Rectal smooth muscle tissue (tissue), 1 donor: ENCODE data around the gene CORO7.
A peak's percentile ranks its signal among the peaks of the same experiment; 100 is the strongest.

Experiments used
- H3K27ac ChIP-seq: one replicate; pipeline ENCODE4 v1.7.0; 2013; ENCODE audit warnings: low read depth, low read length, inconsistent platforms
- H3K27me3 ChIP-seq: one replicate; pipeline ENCODE4 v1.7.0; 2013; ENCODE audit warnings: low read length; ENCODE audit not compliant: control insufficient read depth, insufficient read depth
- H3K36me3 ChIP-seq: one replicate; pipeline ENCODE4 v1.7.0; 2013; ENCODE audit warnings: low read length; ENCODE audit not compliant: control insufficient read depth, insufficient read depth
- H3K4me1 ChIP-seq: one replicate; pipeline ENCODE4 v1.7.0; 2013; ENCODE audit warnings: low read length; ENCODE audit not compliant: control insufficient read depth, insufficient read depth
- H3K4me3 ChIP-seq: one replicate; pipeline ENCODE4 v1.7.0; 2013; ENCODE audit warnings: low read length
- H3K9ac ChIP-seq: one replicate; pipeline ENCODE4 v1.7.0; 2013; ENCODE audit warnings: low read length

CORO7 gene

GRCh38 chr16:4442371-4442770, 26.0 kb upstream of the CORO7 start:
- Histone ChIP-seq H3K9ac (no peak overlapping the region), H3K27ac (no peak overlapping the region), H3K4me3 (no peak overlapping the region), H3K36me3 (peaks cover 50% of the 10 kb centered on the region), H3K4me1 (no peaks in the 10 kb centered on the region), H3K27me3 (no peaks in the 10 kb centered on the region)

GRCh38 chr16:4437366-4437765, 21.0 kb upstream of the CORO7 start:
- Histone ChIP-seq H3K27ac (no peak overlapping the region), H3K36me3 (peaks cover 35% of the 10 kb centered on the region), H3K27me3 (no peaks in the 10 kb centered on the region)

GRCh38 chr16:4435337-4436067, 19.1 kb upstream of the CORO7 start:
- Histone ChIP-seq H3K9ac (no peak overlapping the region), H3K4me1 (no peaks in the 10 kb centered on the region), H3K36me3 (peaks cover 23% of the 10 kb centered on the region), H3K27ac (no peak overlapping the region), H3K4me3 (no peak overlapping the region), H3K27me3 (no peaks in the 10 kb centered on the region)

More at GRCh38 chr16:4437366-4437765, 21.0 kb upstream of the CORO7 start:
- H3K4me1 ChIP-seq: no peaks in the 10 kb centered on the region
- H3K4me3 ChIP-seq: no peak overlapping the region
- no peak overlapping the region for H3K9ac ChIP-seq

GRCh38 chr16:4433914-4434787, 17.8 kb upstream of the CORO7 start:
- H3K4me3 ChIP-seq: no peak overlapping the region
- H3K36me3 ChIP-seq: peaks cover 16% of the 10 kb centered on the region
- no peak overlapping the region for H3K9ac ChIP-seq
- no peak overlapping the region for H3K27ac ChIP-seq
- H3K4me1 ChIP-seq: no peaks in the 10 kb centered on the region
- no peaks in the 10 kb centered on the region for H3K27me3 ChIP-seq

GRCh38 chr16:4433228-4433627, 16.8 kb upstream of the CORO7 start:
- no peak overlapping the region for H3K27ac ChIP-seq
- H3K9ac ChIP-seq: no peak overlapping the region
- H3K27me3 ChIP-seq: no peaks in the 10 kb centered on the region
- H3K4me3 ChIP-seq: no peak overlapping the region
- H3K4me1 ChIP-seq: no peaks in the 10 kb centered on the region
- peaks cover 16% of the 10 kb centered on the region for H3K36me3 ChIP-seq

- Histone ChIP-seq H3K4me1 (no peaks in the 10 kb centered on the region), H3K9ac (no peak overlapping the region), H3K4me3 (no peak overlapping the region), H3K27ac (no peak overlapping the region), H3K27me3 (no peaks in the 10 kb centered on the region), H3K36me3 (peaks cover 10% of the 10 kb centered on the region)
Observed at GRCh38 chr16:4431023-4431422, 14.6 kb upstream of the CORO7 start.

GRCh38 chr16:4428500-4428899, 12.1 kb upstream of the CORO7 start:
- H3K27ac ChIP-seq: no peak overlapping the region
- H3K27me3 ChIP-seq: no peaks in the 10 kb centered on the region
- peaks cover 3% of the 10 kb centered on the region for H3K4me1 ChIP-seq
- no peak overlapping the region for H3K9ac ChIP-seq
- no peak overlapping the region for H3K4me3 ChIP-seq
- H3K36me3 ChIP-seq: no peaks in the 10 kb centered on the region

GRCh38 chr16:4426722-4427372, 10.5 kb upstream of the CORO7 start:
- Histone ChIP-seq H3K4me3 (peak overlapping the region; percentile 100), H3K27ac (no peak overlapping the region), H3K36me3 (no peaks in the 10 kb centered on the region), H3K4me1 (peaks cover 3% of the 10 kb centered on the region), H3K27me3 (no peaks in the 10 kb centered on the region), H3K9ac (no peak overlapping the region)

GRCh38 chr16:4426021-4426684, 9.8 kb upstream of the CORO7 start:
- no peaks in the 10 kb centered on the region for H3K36me3 ChIP-seq
- H3K27me3 ChIP-seq: no peaks in the 10 kb centered on the region
- peak overlapping the region; percentile 100 for H3K4me3 ChIP-seq
- H3K9ac ChIP-seq: peak overlapping the region; percentile 75
- H3K4me1 ChIP-seq: peaks cover 3% of the 10 kb centered on the region
- peak overlapping the region; percentile 100 for H3K27ac ChIP-seq

GRCh38 chr16:4425378-4426020, 9.1 kb upstream of the CORO7 start, which contains the start of gene DNAJA3:
TSS of gene DNAJA3 (plus strand) at chr16:4425868. CDS start at chr16:4425882, 14 bp downstream.
- peak within 1 kb of the TSS; percentile 97 for H3K9ac ChIP-seq
- no peaks in the 10 kb centered on the region for H3K36me3 ChIP-seq
- H3K27ac ChIP-seq: peak within 1 kb of the TSS; percentile 100
- H3K4me3 ChIP-seq: peak within 1 kb of the TSS; percentile 100
- H3K27me3 ChIP-seq: no peaks in the 10 kb centered on the region
- peaks cover 3% of the 10 kb centered on the region for H3K4me1 ChIP-seq

GRCh38 chr16:4420505-4421105, 4.2 kb upstream of the CORO7 start:
- Histone ChIP-seq H3K4me3 (no peak overlapping the region), H3K4me1 (peaks cover 3% of the 10 kb centered on the region), H3K27ac (no peak overlapping the region), H3K27me3 (no peaks in the 10 kb centered on the region), H3K36me3 (no peaks in the 10 kb centered on the region), H3K9ac (no peak overlapping the region)
